ENCODE data around the gene PRDM4. TPM values are rescaled to one million over a fixed set of nuclear protein-coding genes. Genes with fewer than 3 reads are reported as not detected.
"Not testable (repeated sequence)": the region's sequence is repeated elsewhere in the genome, so short reads cannot be mapped to it uniquely, and the experiment has no call there.

The PRDM4 gene
- total and polyA plus RNA-seq, 2 experiments from 2014 or later: 25.9 to 38.7 TPM

DNA sequence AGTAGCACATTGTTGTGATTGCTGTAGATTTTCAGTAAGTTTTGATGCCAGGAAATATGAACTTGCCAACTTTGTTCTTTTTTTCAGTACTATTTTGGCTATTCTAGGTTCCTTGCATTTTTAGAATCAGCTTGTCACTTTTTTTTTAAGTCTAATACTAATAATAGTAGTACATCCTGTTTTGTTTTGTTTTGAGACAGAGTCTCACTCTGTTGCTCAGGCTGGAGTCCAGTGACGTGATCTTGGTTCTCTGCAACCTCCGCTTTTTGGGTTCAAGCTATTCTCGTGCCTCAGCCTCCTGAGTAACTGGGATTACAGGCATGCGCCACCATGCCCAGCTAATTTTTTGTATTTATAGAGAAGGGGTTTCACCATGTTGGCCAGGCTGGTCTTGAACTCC, 58.8 kb downstream of the PRDM4 start:
- Histone ChIP-seq H2AFZ (no peak overlapping the region), H3K79me2 (no peaks in the 10 kb centered on the region), H3K9me3 (ENCODE audit: low read depth) (no peaks in the 10 kb centered on the region), H3K36me3 (replicated peaks; ENCODE audit: insufficient read depth, low read depth) (no peaks in the 10 kb centered on the region), H3K27me3 (no peaks in the 10 kb centered on the region), H3K4me1 (ENCODE audit: insufficient read depth) (no peaks in the 10 kb centered on the region), H3K4me3 (no peak overlapping the region), H3K4me2 (no peak overlapping the region), H4K20me1 (ENCODE audit: insufficient read depth, poor library complexity, severe bottlenecking) (no peaks in the 10 kb centered on the region), H3K27ac (no peak overlapping the region), H3K9me2 (replicated peaks; ENCODE audit: insufficient read depth) (no peaks in the 10 kb centered on the region)
- TF ChIP-seq, protein P1, sequence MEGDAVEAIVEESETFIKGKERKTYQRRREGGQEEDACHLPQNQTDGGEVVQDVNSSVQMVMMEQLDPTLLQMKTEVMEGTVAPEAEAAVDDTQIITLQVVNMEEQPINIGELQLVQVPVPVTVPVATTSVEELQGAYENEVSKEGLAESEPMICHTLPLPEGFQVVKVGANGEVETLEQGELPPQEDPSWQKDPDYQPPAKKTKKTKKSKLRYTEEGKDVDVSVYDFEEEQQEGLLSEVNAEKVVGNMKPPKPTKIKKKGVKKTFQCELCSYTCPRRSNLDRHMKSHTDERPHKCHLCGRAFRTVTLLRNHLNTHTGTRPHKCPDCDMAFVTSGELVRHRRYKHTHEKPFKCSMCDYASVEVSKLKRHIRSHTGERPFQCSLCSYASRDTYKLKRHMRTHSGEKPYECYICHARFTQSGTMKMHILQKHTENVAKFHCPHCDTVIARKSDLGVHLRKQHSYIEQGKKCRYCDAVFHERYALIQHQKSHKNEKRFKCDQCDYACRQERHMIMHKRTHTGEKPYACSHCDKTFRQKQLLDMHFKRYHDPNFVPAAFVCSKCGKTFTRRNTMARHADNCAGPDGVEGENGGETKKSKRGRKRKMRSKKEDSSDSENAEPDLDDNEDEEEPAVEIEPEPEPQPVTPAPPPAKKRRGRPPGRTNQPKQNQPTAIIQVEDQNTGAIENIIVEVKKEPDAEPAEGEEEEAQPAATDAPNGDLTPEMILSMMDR (IDR thresholded peaks at IDR 0.05; ENCODE audit: poor library complexity): no peak
- TF ChIP-seq EZH2 (IDR thresholded peaks at IDR 0.05; ENCODE audit: borderline replicate concordance): no peak
- TF ChIP-seq EZH2phosphoT487 (IDR thresholded peaks at IDR 0.05; ENCODE audit: low read depth, severe bottlenecking, unreplicated experiment): no peak
- DNase-seq (ENCODE audit: low spot score): no peak
- 100% methylated on average over 4 of the region's 4 CpGs for WGBS (ENCODE audit: low lambda C conversion rate, missing lambda C conversion rate)

DNA sequence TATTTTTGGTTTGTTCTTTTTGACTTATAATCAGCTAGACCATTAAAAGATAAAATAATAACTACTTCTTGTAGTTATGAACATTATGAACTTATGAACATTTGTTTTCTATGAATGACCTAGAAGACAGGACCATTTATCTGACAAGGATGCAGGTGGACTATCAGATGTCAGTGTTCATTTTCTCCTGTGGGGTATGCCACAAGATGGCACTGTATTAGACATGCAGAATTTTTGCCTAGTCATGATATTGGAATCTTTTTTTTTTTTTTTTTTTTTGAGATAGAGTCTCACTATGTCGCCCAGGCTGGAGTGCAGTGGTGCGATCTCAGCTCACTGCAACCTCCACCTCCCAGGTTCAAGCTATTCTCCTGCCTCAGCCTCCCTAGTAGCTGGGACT, 65.2 kb downstream of the PRDM4 start:
- not testable (repeated sequence) for H3K9me2 ChIP-seq (replicated peaks; ENCODE audit: insufficient read depth); H3K27me3 ChIP-seq; H4K20me1 ChIP-seq (ENCODE audit: insufficient read depth, poor library complexity, severe bottlenecking); H3K4me3 ChIP-seq; H3K27ac ChIP-seq; H3K36me3 ChIP-seq (replicated peaks; ENCODE audit: insufficient read depth, low read depth); H3K4me2 ChIP-seq; DNase-seq (ENCODE audit: low spot score); H2AFZ ChIP-seq; H3K9me3 ChIP-seq (ENCODE audit: low read depth); H3K4me1 ChIP-seq (ENCODE audit: insufficient read depth); H3K79me2 ChIP-seq
- WGBS (ENCODE audit: low lambda C conversion rate, missing lambda C conversion rate): 95% methylated on average over 2 of the region's 2 CpGs
- TF ChIP-seq, protein P1 (IDR thresholded peaks at IDR 0.05; ENCODE audit: poor library complexity): peak; percentile 34

DNA sequence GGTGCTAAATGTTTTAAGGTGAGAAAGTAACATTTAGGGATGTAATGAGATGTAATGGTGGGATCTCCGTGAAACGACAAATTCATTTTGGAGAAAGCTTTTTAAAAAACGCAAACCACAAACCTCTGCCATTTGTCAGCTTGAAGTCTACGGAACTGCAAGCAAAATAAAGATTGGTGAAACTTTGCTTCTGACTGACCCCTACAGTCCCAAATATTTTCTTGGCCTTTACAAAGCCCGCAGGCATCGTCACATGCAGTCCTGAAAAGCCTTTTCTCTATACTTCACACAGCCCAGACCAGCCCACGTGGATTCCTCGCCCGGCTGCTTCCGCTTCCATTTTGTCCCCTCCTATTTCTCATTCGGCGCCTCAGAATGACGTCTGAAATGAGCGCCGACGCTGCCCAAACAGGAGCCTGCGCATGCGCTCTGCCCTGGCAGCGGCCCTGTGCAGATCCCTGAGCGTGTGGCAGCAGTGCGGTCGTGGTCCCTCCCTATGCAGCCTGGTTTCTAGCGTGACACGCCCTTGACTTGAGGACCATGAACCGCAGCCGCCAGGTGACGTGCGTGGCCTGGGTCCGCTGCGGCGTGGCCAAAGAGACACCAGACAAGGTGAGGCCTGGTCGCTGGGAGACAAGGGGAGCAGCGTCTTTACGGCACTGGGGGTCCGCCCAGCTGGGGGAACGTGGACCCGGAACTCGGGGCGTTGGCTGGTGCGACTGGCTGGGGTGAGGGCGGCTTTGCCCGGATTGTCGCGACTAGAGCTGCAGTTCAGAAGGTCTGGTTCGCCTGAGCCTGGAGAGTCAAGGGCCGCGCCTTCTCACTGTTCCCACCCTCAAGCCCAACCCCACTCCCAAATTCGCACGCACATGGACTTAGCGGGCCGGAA, 75.3 kb downstream of the PRDM4 start, which contains the start of gene PWP1:
PWP1 (plus strand) TSS at position 440 of the 889 bp plus-strand sequence; CDS start at position 541, 101 bp downstream.
- Histone ChIP-seq H3K9me2 (replicated peaks; ENCODE audit: insufficient read depth) (no peaks in the 10 kb centered on the region), H3K4me1 (ENCODE audit: insufficient read depth) (peaks cover 6% of the 10 kb centered on the region), H3K79me2 (peaks cover 25% of the 10 kb centered on the region), H3K9me3 (ENCODE audit: low read depth) (no peaks in the 10 kb centered on the region), H4K20me1 (ENCODE audit: insufficient read depth, poor library complexity, severe bottlenecking) (no peaks in the 10 kb centered on the region), H3K36me3 (replicated peaks; ENCODE audit: insufficient read depth, low read depth) (no peaks in the 10 kb centered on the region), H3K27ac (peak within 1 kb of the TSS; percentile 95), H3K4me2 (peak within 1 kb of the TSS; percentile 88), H3K27me3 (no peaks in the 10 kb centered on the region), H2AFZ (peak within 1 kb of the TSS; percentile 94), H3K4me3 (peak within 1 kb of the TSS; percentile 90)
- 1% methylated on average over 51 of the region's 51 CpGs for WGBS (ENCODE audit: low lambda C conversion rate, missing lambda C conversion rate)
- DNase-seq (ENCODE audit: low spot score): peak; percentile 99
- TF ChIP-seq EZH2phosphoT487 (IDR thresholded peaks at IDR 0.05; ENCODE audit: low read depth, severe bottlenecking, unreplicated experiment) (no peak), EZH2 (IDR thresholded peaks at IDR 0.05; ENCODE audit: borderline replicate concordance) (no peak)
- TF ChIP-seq, protein P1 (IDR thresholded peaks at IDR 0.05; ENCODE audit: poor library complexity): no peak

Measured in hepatocyte (in vitro differentiated cells).